ENCODE results near the gene GABBR2. TPM values are rescaled to one million over a fixed set of nuclear protein-coding genes. Genes with fewer than 3 reads are reported as not detected.
"Not testable (repeated sequence)": the region's sequence is repeated elsewhere in the genome, so short reads cannot be mapped to it uniquely, and the experiment has no call there.

GABBR2 gene
- total RNA-seq, 1 experiment from 2014 or later: not detected

DNA sequence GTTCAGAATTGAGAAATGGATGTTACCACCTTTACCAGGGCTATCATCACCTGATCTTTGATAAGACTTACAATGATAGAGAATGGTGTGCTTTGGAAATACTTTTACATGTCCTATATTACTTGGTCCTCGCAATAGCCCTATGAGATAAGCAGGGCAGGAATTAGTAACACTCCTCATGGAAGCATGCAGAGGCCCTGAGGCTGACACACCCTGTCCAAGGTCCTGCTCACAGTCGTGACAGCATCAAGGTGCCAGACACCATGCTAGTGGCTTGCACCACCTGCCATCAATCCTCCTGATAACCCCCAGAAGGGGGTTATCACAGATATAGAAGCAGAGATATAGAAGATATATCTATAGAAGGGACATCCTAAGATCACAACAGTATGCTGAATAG lies 236.5 kb downstream of the GABBR2 start:
- TF ChIP-seq, protein P1, sequence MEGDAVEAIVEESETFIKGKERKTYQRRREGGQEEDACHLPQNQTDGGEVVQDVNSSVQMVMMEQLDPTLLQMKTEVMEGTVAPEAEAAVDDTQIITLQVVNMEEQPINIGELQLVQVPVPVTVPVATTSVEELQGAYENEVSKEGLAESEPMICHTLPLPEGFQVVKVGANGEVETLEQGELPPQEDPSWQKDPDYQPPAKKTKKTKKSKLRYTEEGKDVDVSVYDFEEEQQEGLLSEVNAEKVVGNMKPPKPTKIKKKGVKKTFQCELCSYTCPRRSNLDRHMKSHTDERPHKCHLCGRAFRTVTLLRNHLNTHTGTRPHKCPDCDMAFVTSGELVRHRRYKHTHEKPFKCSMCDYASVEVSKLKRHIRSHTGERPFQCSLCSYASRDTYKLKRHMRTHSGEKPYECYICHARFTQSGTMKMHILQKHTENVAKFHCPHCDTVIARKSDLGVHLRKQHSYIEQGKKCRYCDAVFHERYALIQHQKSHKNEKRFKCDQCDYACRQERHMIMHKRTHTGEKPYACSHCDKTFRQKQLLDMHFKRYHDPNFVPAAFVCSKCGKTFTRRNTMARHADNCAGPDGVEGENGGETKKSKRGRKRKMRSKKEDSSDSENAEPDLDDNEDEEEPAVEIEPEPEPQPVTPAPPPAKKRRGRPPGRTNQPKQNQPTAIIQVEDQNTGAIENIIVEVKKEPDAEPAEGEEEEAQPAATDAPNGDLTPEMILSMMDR (IDR thresholded peaks at IDR 0.05; ENCODE audit: unreplicated experiment): no peak
- Mint-ChIP-seq H3K4me1 (ENCODE audit: insufficient read depth, unreplicated experiment) (no peaks in the 10 kb centered on the region), H3K27ac (ENCODE audit: low read depth, unreplicated experiment) (no peak overlapping the region), H3K36me3 (ENCODE audit: insufficient read depth, unreplicated experiment) (no peaks in the 10 kb centered on the region), H3K27me3 (ENCODE audit: insufficient read depth, unreplicated experiment) (no peaks in the 10 kb centered on the region), H3K9me3 (ENCODE audit: unreplicated experiment) (no peaks in the 10 kb centered on the region), H3K4me3 (ENCODE audit: unreplicated experiment) (no peak overlapping the region)
- BruUV-seq (replicated peaks): no TSS peak
- DNase-seq (ENCODE audit: unreplicated experiment): no peak
- ChIA-PET CTCF (no interaction called here), POLR2A (no interaction called here)
- intact Hi-C loops (cut with micrococcal nuclease): no loop called here

DNA sequence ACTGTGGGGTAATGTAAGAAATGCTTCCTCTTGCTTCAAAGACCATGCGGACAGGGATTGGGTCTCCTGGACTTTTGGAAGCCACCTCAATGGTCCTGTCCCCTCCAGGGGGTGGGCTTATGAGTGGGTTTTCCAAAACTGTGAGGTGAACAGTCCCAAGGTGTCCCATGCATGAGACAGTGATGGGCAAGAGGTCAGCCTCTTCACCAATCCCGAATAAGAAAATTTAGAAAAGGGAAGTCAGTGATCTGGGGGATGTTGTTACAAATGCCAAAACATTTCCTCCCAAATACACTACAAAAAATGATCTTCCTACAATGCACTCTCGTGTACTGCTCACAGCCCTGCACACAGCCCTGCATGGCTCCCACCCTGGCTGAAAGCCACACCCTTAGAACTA lies 237.6 kb downstream of the GABBR2 start:
- TF ChIP-seq, protein P1 (IDR thresholded peaks at IDR 0.05; ENCODE audit: unreplicated experiment): no peak
- POLR2A ChIA-PET: no interaction called here
- Mint-ChIP-seq H3K36me3 (ENCODE audit: insufficient read depth, unreplicated experiment) (no peaks in the 10 kb centered on the region), H3K4me1 (ENCODE audit: insufficient read depth, unreplicated experiment) (no peaks in the 10 kb centered on the region), H3K27me3 (ENCODE audit: insufficient read depth, unreplicated experiment) (no peaks in the 10 kb centered on the region), H3K4me3 (ENCODE audit: unreplicated experiment) (no peak overlapping the region), H3K27ac (ENCODE audit: low read depth, unreplicated experiment) (no peak overlapping the region), H3K9me3 (ENCODE audit: unreplicated experiment) (no peaks in the 10 kb centered on the region)
- no TSS peak for BruUV-seq (replicated peaks)
- CTCF ChIA-PET: no interaction called here
- DNase-seq (ENCODE audit: unreplicated experiment): no peak
- intact Hi-C loops (cut with micrococcal nuclease): no loop called here

DNA sequence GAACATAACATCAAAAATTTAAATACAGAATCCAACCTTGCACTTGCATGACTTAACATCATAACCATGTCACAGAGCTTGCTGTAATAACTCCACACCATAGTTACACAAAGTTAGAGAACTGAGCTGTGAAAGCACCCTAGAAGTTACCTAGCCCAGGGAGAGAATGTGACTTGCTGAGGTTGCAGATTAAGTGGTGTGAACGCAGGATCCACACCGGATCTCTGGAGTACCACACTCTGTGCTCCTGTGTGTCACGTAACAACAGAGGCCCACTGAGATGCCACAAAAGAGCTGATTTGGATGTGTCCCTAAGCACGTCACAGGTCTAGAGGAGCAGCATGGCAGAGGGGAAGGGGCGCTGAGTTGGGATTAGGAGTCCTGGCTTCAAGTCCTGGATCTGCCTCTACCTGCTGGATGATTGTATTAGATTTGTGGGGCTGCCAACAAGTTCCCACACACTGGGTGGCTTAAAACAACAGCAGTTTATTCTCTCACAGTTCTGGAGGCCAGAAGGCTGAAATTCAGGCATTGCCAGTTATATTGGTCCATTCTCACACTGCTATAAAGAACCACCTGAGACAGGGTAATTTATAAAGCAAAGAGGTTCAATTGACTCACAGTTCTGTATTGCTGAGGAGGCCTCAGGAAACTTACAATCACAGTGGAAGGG lies 240.0 kb downstream of the GABBR2 start:
- no peak for DNase-seq (ENCODE audit: unreplicated experiment)
- ChIA-PET POLR2A (no interaction called here), CTCF (no interaction called here)
- H3K27me3 Mint-ChIP-seq (ENCODE audit: insufficient read depth, unreplicated experiment): no peaks in the 10 kb centered on the region
- H3K9me3 Mint-ChIP-seq (ENCODE audit: unreplicated experiment): peaks cover 10% of the 10 kb centered on the region
- H3K36me3 Mint-ChIP-seq (ENCODE audit: insufficient read depth, unreplicated experiment): no peaks in the 10 kb centered on the region
- H3K4me1 Mint-ChIP-seq (ENCODE audit: insufficient read depth, unreplicated experiment): no peaks in the 10 kb centered on the region
- H3K27ac Mint-ChIP-seq (ENCODE audit: low read depth, unreplicated experiment): no peak overlapping the region
- intact Hi-C loops (cut with micrococcal nuclease): no loop called here
- TF ChIP-seq, protein P1 (IDR thresholded peaks at IDR 0.05; ENCODE audit: unreplicated experiment): no peak
- no peak overlapping the region for H3K4me3 Mint-ChIP-seq (ENCODE audit: unreplicated experiment)
- no TSS peak for BruUV-seq (replicated peaks)

DNA sequence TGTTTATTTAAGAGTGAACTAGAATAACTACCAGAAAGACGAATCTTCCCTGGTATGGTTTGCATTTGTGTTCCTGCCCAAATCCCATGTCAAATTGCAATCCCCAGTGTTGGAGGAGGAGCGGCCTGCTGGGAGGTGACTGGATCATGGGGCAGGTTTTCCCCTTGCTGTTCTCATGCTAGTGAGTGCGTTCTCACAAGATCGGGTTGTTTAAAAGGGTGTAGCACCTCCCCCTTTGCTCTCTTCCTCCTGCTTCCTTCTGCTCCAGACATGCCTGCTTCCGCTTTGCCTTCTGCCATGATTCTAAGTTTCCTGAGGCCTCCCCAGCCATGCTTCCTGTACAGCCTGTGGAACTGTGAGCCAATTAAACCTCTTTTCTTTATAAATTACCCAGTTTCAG lies 242.9 kb downstream of the GABBR2 start:
- Mint-ChIP-seq H3K27ac (ENCODE audit: low read depth, unreplicated experiment) (no peak overlapping the region), H3K4me3 (ENCODE audit: unreplicated experiment) (no peak overlapping the region), H3K27me3 (ENCODE audit: insufficient read depth, unreplicated experiment) (no peaks in the 10 kb centered on the region), H3K36me3 (ENCODE audit: insufficient read depth, unreplicated experiment) (no peaks in the 10 kb centered on the region), H3K9me3 (ENCODE audit: unreplicated experiment) (peaks cover 31% of the 10 kb centered on the region), H3K4me1 (ENCODE audit: insufficient read depth, unreplicated experiment) (no peaks in the 10 kb centered on the region)
- DNase-seq (ENCODE audit: unreplicated experiment): no peak
- CTCF ChIA-PET: no interaction called here
- BruUV-seq (replicated peaks): no TSS peak
- TF ChIP-seq, protein P1 (IDR thresholded peaks at IDR 0.05; ENCODE audit: unreplicated experiment): no peak
- intact Hi-C loops (cut with micrococcal nuclease): no loop called here
- POLR2A ChIA-PET: interaction anchor here (1.0 kb wide), 1 partner anchor 12 kb away, joined by 4 read pairs; no protein-coding TSS in a partner anchor

DNA sequence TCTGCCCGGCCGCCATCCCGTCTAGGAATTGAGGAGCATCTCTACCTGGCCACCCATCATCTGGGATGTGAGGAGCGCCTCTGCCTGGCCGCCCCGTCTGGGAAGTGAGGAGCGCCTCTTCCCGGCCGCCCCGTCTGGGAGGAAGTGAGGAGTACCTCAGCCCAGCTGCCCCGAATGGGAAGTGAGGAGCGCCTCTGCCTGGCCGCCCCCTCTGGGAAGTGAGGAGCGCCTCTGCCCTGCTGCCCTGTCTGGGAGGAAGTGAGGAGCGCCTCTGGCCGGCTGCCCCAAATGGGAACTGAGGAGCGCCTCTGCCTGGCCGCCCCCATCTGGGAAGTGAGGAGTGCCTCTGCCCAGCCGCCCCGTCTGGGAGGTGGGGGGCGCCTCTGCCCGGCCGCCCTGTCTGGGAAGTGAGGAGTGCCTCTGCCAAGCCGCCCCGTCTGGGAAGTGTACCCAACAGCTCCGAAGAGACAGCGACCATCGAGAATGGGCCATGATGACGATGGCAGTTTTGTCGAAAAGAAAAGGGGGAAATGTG lies 244.5 kb downstream of the GABBR2 start:
- DNase-seq (ENCODE audit: unreplicated experiment); H3K36me3 Mint-ChIP-seq (ENCODE audit: insufficient read depth, unreplicated experiment); intact Hi-C loops (cut with micrococcal nuclease); H3K27me3 Mint-ChIP-seq (ENCODE audit: insufficient read depth, unreplicated experiment); POLR2A ChIA-PET; H3K27ac Mint-ChIP-seq (ENCODE audit: low read depth, unreplicated experiment); BruUV-seq (replicated peaks); H3K4me3 Mint-ChIP-seq (ENCODE audit: unreplicated experiment); H3K4me1 Mint-ChIP-seq (ENCODE audit: insufficient read depth, unreplicated experiment): not testable (repeated sequence)
- H3K9me3 Mint-ChIP-seq (ENCODE audit: unreplicated experiment): peaks cover 33% of the 10 kb centered on the region
- CTCF ChIA-PET: interaction anchor here (1.2 kb wide), 1 partner anchor 12 kb away, joined by 3 read pairs; no protein-coding TSS in a partner anchor

Measured in MCF 10A (cell line).